NCI-H146 (cell line): ENCODE measurements around the gene ACTG2.
A peak's percentile ranks its signal among the peaks of the same experiment; 100 is the strongest.

Source experiments
- DNase-seq: peaks from one replicate; lab custom pipeline; 2025; lab: John Stamatoyannopoulos, UW

The ACTG2 gene

GRCh38 chr2:73914667-73915066 is 21.9 kb downstream of the ACTG2 start:
- no peak for DNase-seq

DNA sequence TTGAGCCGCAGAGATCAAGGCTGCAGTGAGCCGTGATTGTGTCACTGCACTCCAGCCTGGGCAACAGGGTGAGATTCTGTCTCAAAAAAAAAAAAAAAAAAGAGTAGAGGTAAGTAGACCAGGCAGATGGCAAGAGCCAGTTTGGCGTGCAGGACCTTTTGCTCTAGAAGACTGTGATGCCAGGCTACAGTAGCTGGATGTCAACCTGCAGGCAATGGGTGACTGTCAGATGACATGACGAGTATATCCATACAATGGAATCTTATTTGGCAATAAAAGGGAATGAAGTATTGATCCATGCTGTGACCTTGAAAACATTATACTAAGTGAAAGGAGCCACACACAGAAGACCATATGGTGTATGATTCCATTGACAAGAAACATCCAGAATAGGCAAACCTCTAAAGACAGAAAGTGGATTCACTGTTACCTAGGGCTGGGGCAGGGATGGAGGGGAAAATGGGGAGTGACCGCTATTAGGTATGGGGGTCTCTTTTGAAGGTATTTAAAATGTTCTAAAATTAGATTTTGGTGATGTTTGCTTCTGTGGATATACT is 22.7 kb downstream of the ACTG2 start:
- DNase-seq = no peak

GRCh38 chr2:73916666-73917065 is 23.9 kb downstream of the ACTG2 start:
- no peak for DNase-seq

GRCh38 chr2:73917296-73917695 is 24.5 kb downstream of the ACTG2 start:
- no peak for DNase-seq

GRCh38 chr2:73917696-73918207 is 24.9 kb downstream of the ACTG2 start:
- no peak for DNase-seq

GRCh38 chr2:73918856-73919255 is 26.0 kb downstream of the ACTG2 start:
- no peak for DNase-seq

GRCh38 chr2:73919596-73920228 is 26.9 kb downstream of the ACTG2 start:
- DNase-seq = no peak

DNA sequence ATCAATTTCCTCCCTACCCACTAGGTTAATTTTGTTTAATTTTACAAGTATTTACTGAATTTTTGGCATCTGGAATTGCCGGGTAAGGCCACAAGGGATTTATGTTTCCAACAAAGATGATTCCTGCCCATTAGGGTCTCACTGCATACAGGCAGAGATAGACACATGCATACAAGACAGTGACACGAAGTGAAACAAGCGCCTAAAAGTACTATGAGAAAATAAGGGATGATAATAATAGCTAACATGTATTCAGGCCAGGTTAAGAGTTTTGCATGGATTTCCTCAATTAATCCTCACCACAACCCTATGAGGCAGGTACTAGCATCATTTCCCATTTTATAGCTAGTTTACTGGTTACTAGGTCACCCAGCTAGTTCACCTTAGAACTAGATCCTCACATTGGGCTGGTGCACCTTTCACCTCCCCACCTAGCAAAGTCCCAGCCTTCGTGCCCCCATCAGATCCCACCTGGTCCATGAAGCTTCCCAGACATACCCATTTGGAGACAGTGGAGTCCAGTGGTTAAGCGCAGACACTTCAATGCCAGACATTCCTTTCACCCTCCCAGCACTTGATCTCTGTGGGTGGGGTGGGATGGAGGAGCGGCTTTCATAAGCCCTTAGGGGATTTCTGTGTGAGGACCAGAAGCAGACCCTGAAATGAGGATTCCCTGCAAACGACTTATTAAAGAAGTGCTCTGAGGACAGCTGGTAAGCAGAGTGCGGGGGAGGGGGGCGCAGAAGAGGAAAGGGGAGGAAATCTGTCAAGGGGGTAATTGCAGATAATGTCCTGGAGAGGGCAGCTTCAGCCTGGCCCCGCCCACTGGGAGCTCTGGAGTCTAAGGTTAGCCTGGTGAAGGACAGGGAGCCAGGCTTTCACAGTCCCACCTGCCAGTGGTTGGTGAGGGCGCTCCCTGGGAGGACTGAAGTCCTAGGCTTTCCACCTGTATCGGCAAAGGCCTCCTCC is 28.1 kb downstream of the ACTG2 start:
- peak; percentile 67 for DNase-seq

DNA sequence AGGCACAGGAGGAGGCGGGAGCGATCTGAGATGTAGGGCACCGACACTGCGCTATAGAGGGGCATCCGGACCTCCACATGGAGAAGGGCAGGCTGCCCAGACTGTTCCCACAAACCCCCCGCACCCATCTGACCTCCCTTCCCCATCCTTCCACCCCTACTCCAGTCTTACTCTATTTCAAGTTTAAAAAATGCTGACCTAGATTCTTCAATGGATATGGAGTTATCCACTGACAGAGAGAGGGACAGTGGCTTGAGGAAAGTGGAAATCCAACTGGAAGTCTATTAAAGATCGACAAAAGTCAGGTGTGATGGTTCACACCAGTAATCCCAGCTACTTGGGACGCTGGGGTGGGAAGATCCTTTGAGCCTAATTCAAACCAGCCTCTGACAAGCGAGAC is 28.8 kb downstream of the ACTG2 start:
- DNase-seq = no peak

DNA sequence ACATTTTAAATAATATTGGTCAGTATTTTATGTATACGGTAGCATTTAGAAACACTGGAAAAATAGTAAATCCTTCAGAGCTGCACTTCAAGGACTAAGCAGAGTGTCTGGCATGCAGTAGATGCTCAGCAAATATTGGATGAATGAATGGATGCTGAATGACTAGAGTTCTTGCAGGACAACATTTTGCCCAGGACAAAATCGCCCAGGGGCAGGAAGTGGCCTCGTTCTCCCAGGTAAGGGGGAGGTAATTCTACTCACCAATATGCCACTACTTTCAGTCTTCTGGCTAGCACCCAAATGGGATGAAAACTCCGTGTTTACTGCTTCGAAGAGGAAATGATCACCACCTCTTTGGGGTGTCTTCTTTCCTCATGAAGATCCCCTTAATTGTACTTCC is 29.9 kb downstream of the ACTG2 start:
- no peak for DNase-seq

DNA sequence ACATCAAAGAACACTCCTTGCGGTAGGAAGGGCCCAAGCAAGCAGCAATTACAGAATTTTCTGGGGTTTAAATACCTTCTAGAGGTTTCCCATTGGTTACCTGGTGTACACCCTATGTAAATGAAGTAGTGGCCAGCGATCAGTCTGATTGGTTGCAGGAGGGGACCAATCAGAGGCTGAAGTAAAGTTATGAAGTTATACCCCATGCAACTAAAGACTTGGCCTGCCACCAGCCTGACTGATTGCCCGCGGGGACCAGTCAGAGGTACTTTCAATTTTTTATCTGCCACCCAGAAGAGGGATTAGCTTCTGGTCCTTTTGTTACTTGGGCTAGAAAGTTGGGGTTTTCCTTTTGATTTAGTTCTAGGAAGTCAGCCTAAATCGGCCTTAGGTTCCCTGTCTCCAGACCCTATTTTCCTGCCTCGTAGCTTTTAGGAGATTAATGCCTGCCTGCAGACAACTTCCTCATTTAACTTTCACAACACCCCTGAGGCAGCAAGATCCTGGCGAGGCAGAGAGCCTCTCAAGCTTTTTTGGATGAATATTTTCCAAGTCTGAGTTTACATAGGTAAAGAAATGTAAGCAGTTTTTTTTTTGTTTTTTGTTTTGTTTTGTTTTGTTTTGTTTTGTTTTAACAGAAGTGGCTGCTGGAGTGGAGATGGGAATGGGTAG is 32.4 kb downstream of the ACTG2 start:
- DNase-seq = no peak

GRCh38 chr2:73925853-73926492 is 33.2 kb downstream of the ACTG2 start:
- peak; percentile 65 for DNase-seq

DNA sequence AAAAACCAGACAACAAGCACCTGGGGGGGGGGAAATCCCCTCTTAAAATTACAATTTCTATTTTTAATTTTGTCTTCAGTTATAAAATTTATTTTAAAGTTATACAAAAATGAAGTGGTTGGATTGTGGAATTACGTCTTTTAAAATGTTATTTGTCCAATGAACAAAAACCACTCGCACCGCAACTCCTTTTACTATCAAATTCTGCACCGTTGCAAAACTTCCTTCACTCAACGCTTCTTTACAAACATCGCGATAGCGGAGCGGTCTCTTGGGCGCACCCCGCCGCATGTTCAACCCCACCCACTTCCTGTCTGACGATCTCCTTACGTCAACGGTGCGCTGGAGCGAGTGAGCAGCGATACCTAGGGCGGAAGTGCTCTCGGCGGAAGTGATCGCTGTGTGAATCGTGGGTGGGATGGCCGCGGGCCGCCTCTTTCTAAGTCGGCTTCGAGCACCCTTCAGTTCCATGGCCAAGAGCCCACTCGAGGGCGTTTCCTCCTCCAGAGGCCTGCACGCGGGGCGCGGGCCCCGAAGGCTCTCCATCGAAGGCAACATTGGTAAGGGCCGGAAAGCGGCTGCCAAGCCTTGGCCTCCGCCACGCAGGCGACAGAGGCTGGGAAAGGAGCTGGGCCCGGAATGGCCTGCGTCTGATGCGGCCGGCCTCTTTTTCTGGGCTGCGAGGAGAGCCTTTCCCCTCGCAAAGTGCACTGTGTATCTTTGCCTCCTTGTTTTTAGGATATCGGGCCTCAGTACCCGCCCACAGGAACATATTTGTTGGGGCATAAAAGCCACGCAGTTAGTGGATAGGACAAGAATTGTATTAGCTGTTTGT is 33.9 kb downstream of the ACTG2 start, which contains the start of gene DGUOK:
Gene DGUOK (plus strand): TSS at position 388 of the 835 bp plus-strand sequence. CDS start 31 bp downstream, at position 419.
- DNase-seq = peak; percentile 98

- DNase-seq = no peak
Measured at GRCh38 chr2:73927344-73927743, 34.5 kb downstream of the ACTG2 start.

- DNase-seq = no peak
Measured at GRCh38 chr2:73928963-73929347, 36.1 kb downstream of the ACTG2 start.

DNA sequence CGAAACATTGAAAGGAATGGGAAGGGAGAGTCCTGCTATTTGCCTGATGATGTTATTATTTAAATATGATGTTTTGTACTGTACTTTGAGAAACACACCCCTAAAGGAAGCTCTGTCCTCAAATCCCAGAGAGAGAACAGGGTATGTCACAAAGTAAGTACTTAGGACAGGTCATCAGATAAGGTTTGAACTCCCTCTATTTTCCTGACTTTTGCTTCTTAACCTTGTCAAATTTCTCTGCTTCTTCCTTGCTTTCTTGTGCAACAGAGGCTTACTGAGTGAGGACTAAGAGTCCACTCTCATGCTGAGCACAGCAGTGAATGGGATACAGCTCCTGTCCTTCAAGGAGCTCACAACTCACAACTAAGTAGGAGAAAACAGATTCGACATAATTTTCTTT is 37.6 kb downstream of the ACTG2 start:
- no peak for DNase-seq

GRCh38 chr2:73931531-73932500 is 39.0 kb downstream of the ACTG2 start:
- DNase-seq = no peak

GRCh38 chr2:73933194-73933593 is 40.4 kb downstream of the ACTG2 start:
- peak; percentile 29 for DNase-seq

- DNase-seq = no peak
Measured at GRCh38 chr2:73935641-73936040, 42.8 kb downstream of the ACTG2 start.
